HTERT RPE-1 (cell line): ENCODE measurements around the gene ABI3.
"Not testable (repeated sequence)": the region's sequence is repeated elsewhere in the genome, so short reads cannot be mapped to it uniquely, and the experiment has no call there.

Experiments
- in situ Hi-C: fragments of 300-500 bp; cut with MboI; formaldehyde crosslinking; loops from 4 replicates; pipeline ENCODE4 v1.14.3; 2020; ENCODE audit warnings: low sequenced_read_pairs

ABI3 gene, protein sequence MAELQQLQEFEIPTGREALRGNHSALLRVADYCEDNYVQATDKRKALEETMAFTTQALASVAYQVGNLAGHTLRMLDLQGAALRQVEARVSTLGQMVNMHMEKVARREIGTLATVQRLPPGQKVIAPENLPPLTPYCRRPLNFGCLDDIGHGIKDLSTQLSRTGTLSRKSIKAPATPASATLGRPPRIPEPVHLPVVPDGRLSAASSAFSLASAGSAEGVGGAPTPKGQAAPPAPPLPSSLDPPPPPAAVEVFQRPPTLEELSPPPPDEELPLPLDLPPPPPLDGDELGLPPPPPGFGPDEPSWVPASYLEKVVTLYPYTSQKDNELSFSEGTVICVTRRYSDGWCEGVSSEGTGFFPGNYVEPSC

DNA sequence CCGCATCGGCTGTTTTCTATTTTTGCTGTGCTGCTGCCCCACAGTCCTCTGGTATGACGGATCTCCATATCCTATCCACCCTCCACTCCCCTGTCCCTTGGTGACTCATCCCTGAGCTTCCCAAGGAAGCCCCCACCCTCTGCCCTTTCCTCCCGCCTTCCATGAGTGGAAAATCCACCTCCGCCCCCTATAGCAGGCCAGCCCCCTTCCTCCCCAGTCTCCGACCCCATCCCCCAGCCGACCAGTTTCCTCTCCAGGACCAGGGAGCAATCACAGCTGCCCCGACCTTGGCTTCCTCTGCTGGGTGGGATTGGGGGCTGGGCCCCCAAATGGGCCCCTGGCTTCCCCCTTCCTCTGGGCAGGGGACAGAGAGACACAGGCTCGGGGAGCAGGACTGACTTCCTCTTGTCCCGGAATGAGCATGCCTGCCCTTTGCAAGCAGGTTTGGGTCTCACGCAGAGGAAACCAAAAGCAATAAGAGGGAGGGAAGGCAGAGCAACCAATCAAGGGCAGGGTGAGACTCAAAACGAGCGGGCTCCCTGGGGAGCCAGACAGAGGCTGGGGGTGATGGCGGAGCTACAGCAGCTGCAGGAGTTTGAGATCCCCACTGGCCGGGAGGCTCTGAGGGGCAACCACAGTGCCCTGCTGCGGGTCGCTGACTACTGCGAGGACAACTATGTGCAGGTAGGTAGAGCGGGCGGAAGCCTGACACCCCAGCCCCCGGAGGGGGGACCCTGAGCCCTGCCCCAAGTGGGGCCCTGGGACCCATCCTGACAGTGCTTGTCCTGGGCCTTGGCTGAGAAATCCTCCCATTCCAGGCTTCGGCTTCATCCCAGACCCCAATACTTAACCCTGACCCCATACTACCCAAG lies at the start of gene ABI3, which contains the start of gene GNGT2:
Gene ABI3, plus strand, starts transcription at position 550 of the 872 bp plus-strand sequence. Its CDS starts 18 bp downstream, at position 568.
Gene GNGT2, minus strand, starts transcription at position 417 of the 872 bp plus-strand sequence. CDS start 3,152 bp downstream, outside the sequence.
- in situ Hi-C loops: no loop called here

DNA sequence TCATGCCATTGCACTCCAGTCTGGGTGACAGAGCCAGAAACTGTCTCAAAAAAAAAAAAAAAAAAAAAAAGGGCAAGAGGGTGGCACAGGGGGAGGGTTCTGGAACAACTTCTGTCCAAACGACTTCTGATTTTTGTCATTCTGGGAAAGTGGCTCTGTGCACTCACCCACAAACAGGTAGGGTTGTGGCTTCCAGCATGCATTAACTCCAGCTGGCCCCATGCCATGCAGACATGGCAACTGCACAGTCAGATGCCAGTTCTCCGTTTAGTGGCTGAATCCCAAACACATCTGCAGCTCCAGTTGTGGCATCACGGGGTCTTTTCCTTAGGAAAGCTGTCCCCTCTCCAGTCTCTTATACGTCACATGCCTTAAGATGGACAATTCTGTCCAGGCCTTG lies 47.6 kb upstream of the ABI3 start:
- in situ Hi-C loops: no loop called here

DNA sequence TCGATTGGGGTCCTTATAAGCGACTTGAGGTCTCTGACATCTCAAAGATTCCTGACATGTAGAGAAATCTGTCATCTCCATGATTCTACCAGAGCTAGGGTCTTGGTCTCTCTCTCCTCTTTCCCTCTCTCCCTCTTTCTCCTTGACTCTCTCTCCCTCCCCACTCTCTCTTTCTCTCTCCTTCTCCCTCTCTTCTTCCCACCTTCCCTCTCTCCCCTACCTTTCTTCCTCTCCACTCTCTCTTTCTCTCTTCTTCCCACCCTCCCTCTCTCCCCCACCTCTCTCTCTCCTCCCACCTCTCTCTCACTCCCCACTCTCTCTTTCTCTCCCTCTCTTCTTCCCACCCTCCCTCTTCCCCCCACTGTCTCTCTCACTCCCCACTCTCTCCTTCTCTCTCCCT lies 45.4 kb upstream of the ABI3 start:
- in situ Hi-C loops: no loop called here

DNA sequence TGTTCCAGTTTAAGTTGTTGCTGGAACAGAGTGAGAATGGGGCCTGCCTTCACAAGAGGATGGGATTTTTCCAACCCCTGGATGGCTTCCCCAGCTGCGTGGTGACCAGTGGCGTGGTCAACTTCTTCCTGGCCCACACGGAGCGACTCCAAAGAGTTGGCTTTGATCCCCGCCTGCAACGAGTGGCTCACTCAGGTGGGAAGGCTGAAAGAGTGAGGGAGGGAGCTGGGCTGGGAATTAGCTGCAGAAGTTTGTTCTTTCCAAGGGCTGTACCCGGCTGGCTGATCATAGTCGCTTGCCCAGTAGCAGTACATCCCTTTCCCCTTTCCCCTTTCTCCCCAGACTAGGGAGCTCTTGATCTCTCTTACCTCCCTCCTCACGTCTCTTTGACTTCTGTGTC lies 41.8 kb upstream of the ABI3 start:
- in situ Hi-C loops: no loop called here

DNA sequence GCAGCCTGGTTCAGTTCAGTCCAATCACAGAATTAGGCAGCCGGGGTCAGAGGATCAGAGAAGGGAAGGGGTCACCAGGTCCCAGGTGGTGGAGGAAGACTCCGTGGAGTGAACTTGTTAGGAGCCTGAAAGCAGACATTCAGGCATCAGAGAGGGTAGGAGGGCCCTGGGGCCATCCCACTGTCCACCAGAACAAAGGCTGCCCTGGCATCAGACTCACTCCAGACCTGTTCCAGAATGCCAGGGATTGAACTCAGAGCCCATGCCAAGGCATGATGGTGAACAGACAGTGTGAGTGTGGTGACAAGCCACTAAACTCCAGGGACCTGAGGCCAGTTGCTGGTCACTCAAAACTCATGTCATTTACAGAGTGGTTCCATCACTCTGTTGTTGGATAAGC lies 40.3 kb upstream of the ABI3 start:
- in situ Hi-C loops: no loop called here

DNA sequence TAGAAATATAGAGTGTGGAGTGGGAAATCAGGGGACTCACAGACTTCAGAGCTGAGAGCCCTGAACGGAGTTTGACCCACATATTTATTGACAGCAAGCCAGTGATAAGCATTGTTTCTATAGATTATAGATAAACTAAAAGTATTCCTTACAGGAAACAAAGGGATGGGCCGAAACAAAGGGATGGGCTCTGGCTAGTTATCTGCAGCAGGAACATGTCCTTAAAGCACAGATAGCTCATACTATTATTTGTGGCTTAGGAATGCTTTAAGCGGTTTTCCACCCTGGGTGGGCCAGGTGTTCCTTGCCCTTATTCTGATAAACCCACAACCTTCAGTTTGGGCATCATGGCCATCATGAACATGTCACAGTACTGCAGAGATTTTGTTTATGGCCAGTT lies 39.8 kb upstream of the ABI3 start:
- in situ Hi-C loops: not testable (repeated sequence)

DNA sequence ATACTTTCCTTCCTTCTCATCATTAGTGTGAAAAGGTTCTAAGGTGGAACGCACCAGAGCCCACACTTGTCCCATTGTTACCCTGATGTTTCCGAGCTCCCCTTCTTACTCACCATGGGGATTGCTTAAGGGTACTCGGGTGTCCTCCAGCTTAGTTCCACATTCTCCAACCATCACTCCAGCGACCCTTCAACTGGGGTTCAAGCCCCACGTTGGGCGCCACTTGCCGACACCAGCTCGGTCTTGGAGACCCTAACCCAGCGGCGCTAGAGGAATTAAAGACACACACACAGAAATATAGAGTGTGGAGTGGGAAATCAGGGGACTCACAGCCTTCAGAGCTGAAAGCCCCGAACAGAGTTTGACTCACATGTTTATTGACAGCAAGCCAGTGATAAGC lies 34.5 kb upstream of the ABI3 start:
- in situ Hi-C loops: not testable (repeated sequence)

DNA sequence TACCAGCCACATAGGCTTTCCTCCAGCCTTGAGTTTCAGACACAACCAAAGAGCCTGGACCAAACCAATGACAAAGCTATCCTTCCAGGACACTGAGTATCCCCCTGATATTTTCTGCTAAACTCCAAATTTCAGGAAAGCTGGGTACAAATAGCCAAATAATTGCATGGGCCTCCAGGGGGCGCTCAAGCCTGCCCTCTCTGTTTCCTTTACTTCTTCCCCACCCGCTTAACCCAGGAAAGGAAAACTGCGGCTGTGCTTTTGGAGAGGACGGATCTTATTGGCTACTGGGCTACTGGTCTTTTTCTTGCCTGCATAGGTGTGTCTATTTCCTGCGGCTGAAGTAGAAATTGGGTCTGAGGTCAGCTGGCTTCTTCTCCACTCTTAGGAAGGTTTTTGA lies 30.2 kb upstream of the ABI3 start:
- in situ Hi-C loops: no loop called here

DNA sequence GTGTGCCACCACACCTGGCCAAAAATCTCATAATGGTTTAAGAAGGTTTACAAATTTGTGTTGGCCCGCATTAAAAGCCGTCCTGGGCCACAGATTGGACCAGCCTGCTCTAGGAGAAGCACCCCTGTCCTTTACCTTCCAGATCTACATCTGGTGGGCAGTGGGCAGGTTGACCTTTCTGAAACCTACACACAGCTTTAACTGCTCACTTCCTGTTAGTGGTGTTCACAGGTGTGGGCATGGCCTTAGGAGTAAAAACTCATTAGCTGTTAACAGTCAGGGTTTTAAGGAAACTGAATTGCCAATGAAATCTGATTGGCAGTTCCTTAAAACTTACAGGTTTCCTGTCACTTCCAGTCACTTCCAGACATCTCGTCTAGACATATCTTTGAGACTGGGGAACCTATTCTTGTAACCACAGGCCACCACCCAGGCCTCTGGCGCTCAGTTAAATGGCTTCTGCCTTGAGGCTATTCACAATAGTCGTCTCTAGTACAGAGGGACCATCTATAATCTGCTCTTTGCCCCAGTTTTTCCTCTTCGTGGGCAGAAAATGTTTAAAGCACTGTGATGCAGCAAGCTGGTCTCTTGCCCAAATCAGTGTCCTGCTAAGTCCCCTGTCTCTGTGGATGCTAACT lies 29.4 kb upstream of the ABI3 start:
- in situ Hi-C loops: no loop called here

DNA sequence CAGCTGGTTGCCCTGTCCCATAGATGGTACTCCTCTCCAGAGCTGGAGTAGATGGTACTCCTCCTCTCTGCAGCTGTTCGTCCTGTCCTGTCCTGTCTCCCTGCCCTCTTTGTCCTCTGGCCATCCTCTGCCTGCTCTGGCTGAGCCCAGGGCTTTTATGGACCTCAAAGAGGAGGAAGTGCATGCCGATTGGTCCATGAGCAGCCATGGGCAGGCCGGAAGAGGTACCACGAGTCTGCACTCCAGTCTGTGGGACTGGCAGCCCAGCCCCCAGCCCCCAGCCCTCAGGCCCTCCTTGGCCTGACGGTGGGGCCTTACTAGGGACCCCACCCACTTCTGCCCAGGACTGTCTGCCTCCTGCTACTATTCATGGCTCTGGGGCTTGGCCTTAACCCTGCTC lies 27.2 kb upstream of the ABI3 start:
- in situ Hi-C loops: no loop called here

DNA sequence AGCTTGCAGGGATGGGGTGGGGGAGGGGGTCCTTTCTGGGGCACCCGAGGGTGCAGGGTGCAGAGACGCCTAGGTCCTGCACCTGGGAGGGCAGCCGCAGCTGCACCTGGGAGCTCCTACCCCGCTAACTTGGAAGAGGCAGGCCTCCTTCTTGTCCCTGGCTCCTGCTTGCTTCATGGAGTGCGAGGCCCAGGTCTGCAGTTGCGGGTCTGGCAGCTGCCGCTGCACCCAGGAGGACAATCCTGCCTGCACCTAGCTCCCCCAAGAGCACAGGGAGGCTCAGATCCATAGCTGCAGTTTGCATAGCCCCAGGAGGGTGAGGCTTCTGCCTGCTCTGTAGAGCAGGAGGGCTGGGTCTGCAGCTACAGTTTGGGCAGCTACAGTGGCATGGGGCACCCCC lies 26.7 kb upstream of the ABI3 start:
- in situ Hi-C loops: no loop called here

DNA sequence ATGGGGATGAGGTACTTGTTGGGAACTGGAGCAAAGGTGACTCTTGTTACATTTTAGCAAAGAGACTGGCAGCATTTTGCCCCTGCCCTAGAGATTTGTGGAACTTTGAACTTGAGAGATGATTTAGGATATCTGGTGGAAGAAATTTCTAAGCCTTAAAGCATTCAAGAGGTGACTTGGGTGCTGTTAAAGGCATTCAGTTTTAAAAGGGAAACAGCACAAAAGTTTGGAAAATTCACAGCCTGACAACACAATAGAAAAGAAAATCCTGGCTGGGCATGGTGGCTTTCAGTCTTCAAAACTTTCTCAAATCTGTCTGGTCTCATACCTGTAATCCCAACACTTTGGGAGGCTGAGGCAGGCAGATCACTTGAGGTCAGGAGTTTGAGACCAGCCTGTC lies 26.0 kb upstream of the ABI3 start:
- in situ Hi-C loops: not testable (repeated sequence)

DNA sequence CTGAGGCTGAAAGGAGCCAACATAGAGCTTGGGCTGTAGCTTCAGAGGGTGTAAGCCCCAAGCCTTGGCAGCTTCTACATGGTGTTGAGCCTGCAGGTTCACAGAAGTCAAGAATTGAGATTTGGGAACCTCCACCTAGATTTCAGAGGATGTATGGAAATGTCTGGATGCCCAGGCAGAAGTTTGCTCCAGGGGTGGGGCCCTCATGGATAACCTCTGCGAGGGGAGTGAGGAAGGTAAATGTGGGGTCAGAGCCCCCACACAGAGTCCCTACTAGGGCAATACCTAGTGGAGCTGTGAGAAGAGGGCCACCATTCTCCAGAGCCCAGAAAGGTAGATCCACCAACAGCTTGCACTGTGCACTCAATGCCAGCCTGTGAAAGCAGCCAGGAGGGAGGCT lies 25.1 kb upstream of the ABI3 start:
- in situ Hi-C loops: not testable (repeated sequence)

DNA sequence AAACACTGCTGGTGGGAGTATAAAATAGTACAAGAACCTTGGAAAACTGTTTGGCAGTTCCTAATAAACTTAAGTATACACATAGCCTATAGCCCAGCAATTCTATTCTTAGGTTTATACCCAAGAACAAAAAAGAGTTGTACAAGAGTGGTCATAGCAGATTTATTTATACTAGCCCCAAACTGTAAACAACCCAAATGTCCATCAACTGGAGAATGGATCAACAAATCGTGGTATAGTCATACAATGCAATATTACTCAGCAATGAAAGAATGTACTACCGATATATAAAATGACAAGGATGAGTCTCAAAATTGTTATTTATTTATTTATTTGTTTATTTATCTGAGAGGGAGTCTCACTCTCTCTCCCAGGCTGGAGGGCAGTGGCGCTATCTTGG lies 23.2 kb upstream of the ABI3 start:
- in situ Hi-C loops: no loop called here

DNA sequence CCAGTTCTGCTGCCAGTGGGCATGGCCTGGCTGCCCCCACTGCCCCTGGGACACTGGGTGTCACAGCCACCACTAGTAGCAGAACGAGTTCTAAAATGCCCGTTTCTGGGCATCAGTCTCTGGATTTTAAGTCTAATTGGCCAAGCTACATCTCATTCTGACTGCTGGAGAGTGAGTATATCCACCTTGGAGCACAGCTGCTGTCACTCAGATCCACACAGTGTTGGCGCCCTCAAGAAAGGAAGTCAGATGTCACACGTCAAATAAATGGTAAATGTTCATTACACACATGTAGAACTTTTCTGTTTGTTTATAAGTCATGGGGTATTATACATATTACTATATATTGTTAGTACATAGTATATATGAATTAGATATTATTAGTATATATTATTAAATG lies 19.6 kb upstream of the ABI3 start:
- in situ Hi-C loops: no loop called here

DNA sequence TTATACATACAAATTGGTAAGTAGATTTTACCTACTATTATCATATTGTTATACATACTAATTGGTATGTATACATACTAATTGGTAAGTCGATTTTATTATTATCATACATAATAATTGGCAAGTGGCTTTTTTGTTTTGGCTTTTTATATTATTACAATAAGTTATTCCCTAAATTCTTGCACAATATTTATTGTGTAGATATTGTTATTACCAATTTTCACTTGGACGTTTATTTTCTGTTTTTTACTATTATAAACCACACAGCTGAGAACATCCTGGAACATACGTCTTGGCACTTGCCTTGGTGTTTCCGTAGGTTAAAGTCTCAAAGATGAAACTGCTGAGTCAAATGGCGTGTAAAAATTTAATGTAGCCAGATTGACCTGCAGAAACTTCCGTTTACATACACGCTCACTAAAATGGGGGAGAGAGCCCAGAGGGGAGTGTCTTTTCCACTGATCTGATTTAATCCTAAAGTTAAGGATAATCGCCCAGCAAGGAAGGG lies 19.0 kb upstream of the ABI3 start:
- in situ Hi-C loops: no loop called here

DNA sequence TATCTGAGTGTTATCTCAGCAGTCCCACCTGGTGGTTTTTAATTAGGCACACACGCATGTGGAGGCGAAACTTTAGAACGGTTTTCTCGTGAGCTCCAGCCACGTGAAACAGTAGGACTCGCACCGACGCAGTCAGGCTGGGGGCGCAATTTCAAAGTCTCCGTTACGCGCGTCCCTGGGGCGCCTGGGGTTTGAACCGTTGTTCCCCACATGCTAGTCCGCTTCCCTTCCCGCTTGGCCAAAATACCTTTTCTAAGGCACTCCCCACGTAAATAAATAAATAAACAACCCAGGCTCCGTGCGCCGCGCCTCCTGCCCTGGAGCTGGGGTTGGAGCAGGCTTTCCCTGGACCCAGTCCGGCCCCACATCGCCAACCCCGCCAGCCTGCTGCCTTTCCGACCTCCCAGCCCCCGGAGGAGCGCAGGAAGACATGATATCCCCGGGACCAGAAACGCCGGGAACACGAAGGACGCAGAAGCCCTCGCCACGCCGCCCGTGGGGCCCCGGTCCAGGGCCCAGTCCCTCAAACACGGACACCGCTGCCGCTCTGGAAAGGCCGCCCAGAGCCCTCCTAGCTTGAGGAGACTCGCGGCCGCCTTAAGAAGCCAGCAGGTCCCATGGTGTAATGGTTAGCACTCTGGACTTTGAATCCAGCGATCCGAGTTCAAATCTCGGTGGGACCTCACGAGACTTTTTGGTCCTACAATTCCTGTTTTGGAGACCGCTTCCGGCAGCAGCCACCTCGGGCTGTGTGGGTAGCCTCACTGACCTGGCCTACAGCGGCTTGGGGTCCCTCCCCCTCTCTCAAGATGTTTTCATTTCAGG lies 18.4 kb upstream of the ABI3 start:
- in situ Hi-C loops: no loop called here

DNA sequence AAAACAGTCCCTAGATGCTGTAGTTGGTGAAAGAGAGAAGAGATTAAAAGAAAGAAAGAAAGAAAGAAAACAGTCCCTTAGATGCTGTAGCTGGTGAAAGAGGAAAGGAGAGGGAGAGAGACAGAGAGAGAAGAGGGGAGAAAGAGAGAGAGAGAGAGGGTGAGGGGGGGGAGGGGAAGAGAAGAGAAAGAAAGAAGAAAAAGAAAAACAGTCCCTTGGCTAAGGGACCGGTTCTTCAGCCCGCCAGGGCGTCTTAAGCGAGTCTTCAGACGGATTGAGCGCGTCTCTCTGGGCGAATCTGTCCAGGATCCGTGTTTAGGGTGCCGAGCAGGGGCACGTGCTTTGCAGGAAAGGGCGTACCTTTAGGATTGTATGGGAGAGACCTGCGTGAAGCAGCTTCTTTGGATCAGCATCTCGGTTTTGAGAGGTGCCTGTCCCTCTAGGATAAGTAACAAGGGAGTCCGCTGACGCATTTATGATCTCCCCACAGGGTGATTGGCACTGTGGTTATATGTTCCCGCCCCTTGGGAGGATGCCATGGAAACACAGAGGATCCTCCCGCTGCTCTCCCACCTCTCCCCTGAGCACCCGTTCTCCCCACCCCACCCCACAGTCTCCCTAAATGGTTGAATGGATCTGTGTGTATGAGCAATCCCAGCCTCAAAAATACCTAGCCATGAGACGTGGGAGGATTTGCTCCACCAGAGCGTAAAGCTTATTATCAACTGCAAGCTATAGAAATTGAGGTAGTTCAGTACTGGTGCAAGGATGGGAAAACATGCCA lies 16.8 kb upstream of the ABI3 start:
- in situ Hi-C loops: no loop called here

DNA sequence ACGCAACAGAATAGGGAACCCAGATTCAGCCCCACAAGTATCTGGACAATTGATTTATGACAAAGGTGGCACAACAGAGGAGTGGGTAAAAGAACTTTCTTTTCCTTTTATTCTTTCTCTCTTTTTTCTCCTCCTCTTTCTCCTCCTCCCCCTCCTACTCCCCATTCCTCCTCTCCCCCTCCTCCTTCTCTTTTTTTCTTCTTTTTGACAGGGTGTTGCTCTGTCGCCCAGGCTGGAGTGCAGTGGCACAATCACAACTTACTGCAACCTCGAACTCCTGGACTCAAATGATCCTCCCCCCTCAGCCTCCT lies 16.3 kb upstream of the ABI3 start:
- in situ Hi-C loops: no loop called here

DNA sequence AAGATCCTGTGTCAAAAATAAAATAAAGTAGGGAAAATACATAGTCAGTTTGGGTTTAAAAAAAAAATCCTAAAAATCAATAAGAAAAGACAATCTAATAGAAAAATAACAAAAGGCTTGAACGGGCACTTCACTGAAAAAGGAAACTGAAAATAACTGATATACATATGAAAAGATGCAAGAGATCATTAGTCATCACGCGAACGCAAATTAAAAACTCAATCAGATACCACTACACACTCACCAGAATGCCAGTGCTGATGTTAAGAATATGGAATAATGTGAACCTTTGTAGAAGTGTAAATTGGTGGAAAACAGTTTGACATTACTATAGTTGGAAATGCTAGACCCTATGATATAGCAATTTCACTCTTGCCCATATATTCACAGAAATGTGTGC lies 14.8 kb upstream of the ABI3 start:
- in situ Hi-C loops: no loop called here
